ENCODE results near the gene CTCF.

The CTCF gene

DNA sequence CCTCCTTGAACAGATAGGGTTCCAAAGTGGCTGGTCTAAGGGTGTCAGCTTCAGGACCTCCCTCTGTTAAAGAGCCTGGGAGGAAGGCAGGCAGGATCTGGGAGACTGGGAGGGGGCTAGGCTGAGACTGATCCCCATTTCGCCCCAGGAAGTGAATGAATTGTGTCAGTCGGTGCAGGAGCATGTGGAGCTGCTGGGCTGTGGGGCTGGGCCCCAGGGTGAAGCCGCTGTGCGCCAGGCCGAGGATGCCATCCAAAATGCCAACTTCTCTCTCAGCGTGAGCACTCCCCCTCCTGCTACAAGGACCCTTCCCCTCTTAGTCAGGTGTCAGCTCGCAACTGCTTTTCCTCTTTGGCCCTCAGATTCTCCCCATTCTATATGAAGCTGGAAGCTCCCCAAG lies 88.7 kb downstream of the CTCF start:
- DNase-seq (ENCODE audit: low read depth in 2 of 2, low spot score in 1 of 2): no peak

DNA sequence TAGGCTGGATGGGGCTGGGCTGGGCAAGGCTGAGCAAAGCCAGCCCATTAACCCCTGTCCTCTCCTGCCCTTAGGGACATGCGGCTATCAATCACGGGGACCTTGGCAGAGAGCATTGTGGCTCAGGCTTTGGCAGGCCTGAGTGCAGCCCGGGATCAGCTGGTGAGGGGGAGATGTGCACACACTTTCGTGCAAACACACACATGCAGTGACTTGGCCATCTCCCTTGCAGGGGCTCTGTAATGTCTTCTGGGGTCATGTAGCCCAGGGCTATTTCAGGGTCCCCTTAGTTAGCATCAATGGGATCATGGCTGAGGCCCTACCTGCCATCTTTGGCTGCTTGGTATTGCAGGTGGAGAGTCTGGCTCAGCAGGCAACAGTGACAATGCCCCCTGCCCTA lies 89.5 kb downstream of the CTCF start:
- no peak for DNase-seq (ENCODE audit: low read depth in 2 of 2, low spot score in 1 of 2)

GRCh38 chr16:67652578-67653127 lies 90.3 kb downstream of the CTCF start:
- no peak for DNase-seq (ENCODE audit: low read depth in 2 of 2, low spot score in 1 of 2)

- DNase-seq (ENCODE audit: low read depth in 2 of 2, low spot score in 1 of 2): no peak
Measured at GRCh38 chr16:67653128-67653788, 90.9 kb downstream of the CTCF start.

- no peak for DNase-seq (ENCODE audit: low read depth in 2 of 2, low spot score in 1 of 2)
Measured at GRCh38 chr16:67653789-67654402, 91.6 kb downstream of the CTCF start.

DNA sequence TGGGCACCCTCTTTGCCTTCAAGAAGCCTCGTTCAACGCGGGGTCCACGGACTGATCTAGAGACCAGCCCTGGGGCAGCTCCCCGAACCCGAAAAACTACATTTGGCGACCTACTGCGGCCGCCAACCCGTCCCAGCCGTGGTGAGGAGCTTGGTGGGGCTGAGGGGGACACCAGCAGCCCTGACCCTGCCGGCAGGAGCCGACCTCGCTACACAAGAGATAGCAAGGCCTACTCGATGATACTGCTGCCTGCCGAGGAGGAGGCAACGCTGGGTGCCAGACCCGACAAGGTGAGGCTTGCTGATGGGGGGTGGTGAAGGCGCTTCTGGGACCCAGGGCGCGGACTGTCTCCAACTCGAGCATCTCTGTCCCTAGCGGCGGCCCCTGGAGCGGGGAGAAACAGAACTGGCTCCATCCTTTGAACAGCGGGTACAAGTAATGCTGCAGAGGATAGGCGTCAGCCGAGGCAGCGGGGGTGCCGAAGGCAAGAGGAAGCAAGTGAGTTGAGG lies 92.1 kb downstream of the CTCF start:
- DNase-seq (ENCODE audit: low read depth in 2 of 2, low spot score in 1 of 2): no peak

- no peak for DNase-seq (ENCODE audit: low read depth in 2 of 2, low spot score in 1 of 2)
Measured at GRCh38 chr16:67655363-67655762, 93.0 kb downstream of the CTCF start.

- no peak for DNase-seq (ENCODE audit: low read depth in 2 of 2, low spot score in 1 of 2)
Measured at GRCh38 chr16:67656344-67657016, 94.2 kb downstream of the CTCF start.

GRCh38 chr16:67657017-67657608 lies 94.8 kb downstream of the CTCF start:
- DNase-seq (ENCODE audit: low read depth in 2 of 2, low spot score in 1 of 2): no peak

- DNase-seq (ENCODE audit: low read depth in 2 of 2, low spot score in 1 of 2): no peak
Measured at GRCh38 chr16:67657751-67658518, 95.6 kb downstream of the CTCF start.

DNA sequence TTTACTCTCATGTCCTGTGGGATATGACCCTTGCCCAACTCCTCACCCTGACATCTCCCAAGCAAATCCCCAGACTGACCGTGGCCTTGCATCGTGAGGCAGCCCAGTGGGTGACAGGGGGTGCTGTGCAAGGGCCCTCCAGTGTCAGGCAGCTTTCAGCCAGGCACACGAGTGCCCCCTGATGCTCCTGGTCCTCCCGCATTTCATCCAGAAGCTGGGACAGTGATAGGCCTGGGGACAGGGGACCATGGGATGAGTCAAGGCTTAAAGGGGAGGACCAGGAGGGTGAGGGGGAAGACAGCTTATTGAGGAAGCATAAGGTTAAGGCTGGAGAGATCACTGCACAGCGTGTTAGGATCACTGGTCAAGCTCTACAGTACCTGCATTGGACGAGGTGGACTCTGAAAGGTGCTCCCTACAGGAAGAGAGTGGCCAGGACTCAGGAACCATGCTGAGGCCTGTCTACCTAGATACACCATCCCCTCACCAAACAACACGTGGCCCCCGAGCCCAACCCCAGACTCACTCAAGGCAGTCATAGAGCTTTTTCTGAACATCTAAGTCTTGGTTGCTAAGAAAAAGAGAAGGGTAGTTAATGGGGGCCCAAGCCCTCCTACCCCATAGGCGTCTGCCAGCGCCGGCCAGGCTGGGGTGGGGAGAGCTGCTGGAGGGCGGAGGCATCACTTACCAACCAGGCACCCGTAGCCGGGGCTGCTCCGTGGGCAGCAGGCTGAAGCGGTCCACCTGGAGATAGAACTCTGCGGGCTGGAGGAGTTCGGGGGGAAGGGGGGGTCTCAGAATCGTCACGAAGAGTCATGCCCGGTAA lies 96.7 kb downstream of the CTCF start:
- no peak for DNase-seq (ENCODE audit: low read depth in 2 of 2, low spot score in 1 of 2)

- DNase-seq (ENCODE audit: low read depth in 2 of 2, low spot score in 1 of 2): peak; percentile 82
Measured at GRCh38 chr16:67659675-67660563, 97.6 kb downstream of the CTCF start, which contains the start of gene ACD. Gene ACD (minus strand): TSS chr16:67660260. CDS start chr16:67660220, 40 bp downstream.

- peak; percentile 76 to 92 for DNase-seq (ENCODE audit: low read depth in 2 of 2, low spot score in 1 of 2)
Measured at GRCh38 chr16:67660564-67661028, 98.3 kb downstream of the CTCF start, which contains the start of gene PARD6A. Gene PARD6A (plus strand): TSS chr16:67660960. CDS start chr16:67661039, 79 bp downstream.

DNA sequence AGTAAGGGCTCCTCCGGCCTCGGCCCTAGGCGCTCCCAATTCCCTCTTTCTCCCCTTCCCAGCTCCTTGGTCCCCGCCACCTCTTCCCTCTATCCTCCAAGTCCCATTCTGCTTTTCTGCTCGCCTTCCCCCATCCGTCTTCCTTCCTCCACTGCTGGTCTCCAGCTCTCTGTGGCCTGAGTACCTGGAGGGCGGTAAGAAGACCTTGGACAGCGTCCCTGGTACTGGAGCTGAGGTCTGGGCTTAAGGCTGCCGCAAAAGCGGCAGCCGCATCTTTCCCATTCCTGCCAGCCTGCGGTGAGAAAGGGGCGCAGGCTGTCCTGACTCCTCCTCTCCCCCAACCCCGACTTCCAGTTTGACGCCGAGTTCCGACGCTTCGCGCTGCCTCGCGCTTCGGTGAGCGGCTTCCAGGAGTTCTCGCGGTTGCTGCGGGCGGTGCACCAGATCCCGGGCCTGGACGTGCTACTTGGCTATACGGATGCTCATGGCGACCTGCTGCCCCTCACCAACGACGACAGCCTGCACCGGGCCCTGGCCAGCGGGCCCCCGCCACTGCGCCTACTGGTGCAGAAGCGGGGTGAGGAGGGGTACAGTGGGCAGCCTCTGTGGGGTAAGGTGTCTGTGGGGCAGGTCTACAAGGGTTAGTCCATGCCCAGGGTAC lies 98.9 kb downstream of the CTCF start:
- DNase-seq (ENCODE audit: low read depth in 2 of 2, low spot score in 1 of 2): no peak

- DNase-seq (ENCODE audit: low read depth in 2 of 2, low spot score in 1 of 2): no peak
Measured at GRCh38 chr16:67661886-67662652, 99.7 kb downstream of the CTCF start.

- DNase-seq (ENCODE audit: low read depth in 2 of 2, low spot score in 1 of 2): no peak
Measured at GRCh38 chr16:67662653-67663010, 100.3 kb downstream of the CTCF start.

- no peak for DNase-seq (ENCODE audit: low read depth in 2 of 2, low spot score in 1 of 2)
Measured at GRCh38 chr16:67663151-67663876, 101.0 kb downstream of the CTCF start.

All from stimulated activated CD8-positive, alpha-beta memory T cell treated with anti-CD3 and anti-CD28 coated beads, Interleukin-4, amount 100 ng/mL, for 4 hours (primary cell).